NCI-H510A (cell line): ENCODE data around the gene LMO1.

Experiments used
- DNase-seq: peaks from one replicate; lab custom pipeline; 2025; lab: John Stamatoyannopoulos, UW

Gene LMO1

GRCh38 chr11:8242499-8243280, 21.0 kb downstream of the LMO1 start:
- DNase-seq: no peak

- no peak for DNase-seq
These were observed 21.6 kb downstream of the LMO1 start for GRCh38 chr11:8242118-8242475.

GRCh38 chr11:8241373-8242117, 22.1 kb downstream of the LMO1 start:
- no peak for DNase-seq

- DNase-seq: no peak
These were observed 24.0 kb downstream of the LMO1 start for GRCh38 chr11:8239536-8240228.

- DNase-seq: no peak
These were observed 24.6 kb downstream of the LMO1 start for GRCh38 chr11:8239040-8239439.

GRCh38 chr11:8237453-8237852, 26.2 kb downstream of the LMO1 start:
- DNase-seq: no peak

- no peak for DNase-seq
These were observed 27.8 kb downstream of the LMO1 start for GRCh38 chr11:8235925-8236324.

GRCh38 chr11:8234910-8235309, 28.8 kb downstream of the LMO1 start:
- no peak for DNase-seq

GRCh38 chr11:8234425-8234821, 29.3 kb downstream of the LMO1 start:
- DNase-seq: no peak

GRCh38 chr11:8233691-8234424, 29.8 kb downstream of the LMO1 start:
- DNase-seq: no peak

- DNase-seq: no peak
These were observed 30.6 kb downstream of the LMO1 start for GRCh38 chr11:8232849-8233606.

- no peak for DNase-seq
These were observed 31.3 kb downstream of the LMO1 start for GRCh38 chr11:8232414-8232813.

GRCh38 chr11:8231979-8232378, 31.7 kb downstream of the LMO1 start:
- no peak for DNase-seq

GRCh38 chr11:8230921-8231847, 32.5 kb downstream of the LMO1 start:
- DNase-seq: no peak

- no peak for DNase-seq
These were observed 33.4 kb downstream of the LMO1 start for GRCh38 chr11:8230178-8230859.

- no peak for DNase-seq
These were observed 34.1 kb downstream of the LMO1 start for GRCh38 chr11:8229299-8230177.

- no peak for DNase-seq
These were observed 35.4 kb downstream of the LMO1 start for GRCh38 chr11:8228231-8228630.
